ENCODE measurements around the gene DSCAML1. TPM values are rescaled to one million over a fixed set of nuclear protein-coding genes. Genes with fewer than 3 reads are reported as not detected.

Gene DSCAML1, protein sequence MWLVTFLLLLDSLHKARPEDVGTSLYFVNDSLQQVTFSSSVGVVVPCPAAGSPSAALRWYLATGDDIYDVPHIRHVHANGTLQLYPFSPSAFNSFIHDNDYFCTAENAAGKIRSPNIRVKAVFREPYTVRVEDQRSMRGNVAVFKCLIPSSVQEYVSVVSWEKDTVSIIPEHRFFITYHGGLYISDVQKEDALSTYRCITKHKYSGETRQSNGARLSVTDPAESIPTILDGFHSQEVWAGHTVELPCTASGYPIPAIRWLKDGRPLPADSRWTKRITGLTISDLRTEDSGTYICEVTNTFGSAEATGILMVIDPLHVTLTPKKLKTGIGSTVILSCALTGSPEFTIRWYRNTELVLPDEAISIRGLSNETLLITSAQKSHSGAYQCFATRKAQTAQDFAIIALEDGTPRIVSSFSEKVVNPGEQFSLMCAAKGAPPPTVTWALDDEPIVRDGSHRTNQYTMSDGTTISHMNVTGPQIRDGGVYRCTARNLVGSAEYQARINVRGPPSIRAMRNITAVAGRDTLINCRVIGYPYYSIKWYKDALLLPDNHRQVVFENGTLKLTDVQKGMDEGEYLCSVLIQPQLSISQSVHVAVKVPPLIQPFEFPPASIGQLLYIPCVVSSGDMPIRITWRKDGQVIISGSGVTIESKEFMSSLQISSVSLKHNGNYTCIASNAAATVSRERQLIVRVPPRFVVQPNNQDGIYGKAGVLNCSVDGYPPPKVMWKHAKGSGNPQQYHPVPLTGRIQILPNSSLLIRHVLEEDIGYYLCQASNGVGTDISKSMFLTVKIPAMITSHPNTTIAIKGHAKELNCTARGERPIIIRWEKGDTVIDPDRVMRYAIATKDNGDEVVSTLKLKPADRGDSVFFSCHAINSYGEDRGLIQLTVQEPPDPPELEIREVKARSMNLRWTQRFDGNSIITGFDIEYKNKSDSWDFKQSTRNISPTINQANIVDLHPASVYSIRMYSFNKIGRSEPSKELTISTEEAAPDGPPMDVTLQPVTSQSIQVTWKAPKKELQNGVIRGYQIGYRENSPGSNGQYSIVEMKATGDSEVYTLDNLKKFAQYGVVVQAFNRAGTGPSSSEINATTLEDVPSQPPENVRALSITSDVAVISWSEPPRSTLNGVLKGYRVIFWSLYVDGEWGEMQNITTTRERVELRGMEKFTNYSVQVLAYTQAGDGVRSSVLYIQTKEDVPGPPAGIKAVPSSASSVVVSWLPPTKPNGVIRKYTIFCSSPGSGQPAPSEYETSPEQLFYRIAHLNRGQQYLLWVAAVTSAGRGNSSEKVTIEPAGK (N-terminal part only)
- not detected in 2 replicates for total RNA-seq (2014; rRNA removed; shearing (Covaris generic))
- polyA plus RNA-seq (2015; cell fraction: cytosol; rRNA removed), result not detected in 2 replicates
- not detected in 2 replicates for polyA plus RNA-seq (2015; cell fraction: nucleus; rRNA removed)

DNA sequence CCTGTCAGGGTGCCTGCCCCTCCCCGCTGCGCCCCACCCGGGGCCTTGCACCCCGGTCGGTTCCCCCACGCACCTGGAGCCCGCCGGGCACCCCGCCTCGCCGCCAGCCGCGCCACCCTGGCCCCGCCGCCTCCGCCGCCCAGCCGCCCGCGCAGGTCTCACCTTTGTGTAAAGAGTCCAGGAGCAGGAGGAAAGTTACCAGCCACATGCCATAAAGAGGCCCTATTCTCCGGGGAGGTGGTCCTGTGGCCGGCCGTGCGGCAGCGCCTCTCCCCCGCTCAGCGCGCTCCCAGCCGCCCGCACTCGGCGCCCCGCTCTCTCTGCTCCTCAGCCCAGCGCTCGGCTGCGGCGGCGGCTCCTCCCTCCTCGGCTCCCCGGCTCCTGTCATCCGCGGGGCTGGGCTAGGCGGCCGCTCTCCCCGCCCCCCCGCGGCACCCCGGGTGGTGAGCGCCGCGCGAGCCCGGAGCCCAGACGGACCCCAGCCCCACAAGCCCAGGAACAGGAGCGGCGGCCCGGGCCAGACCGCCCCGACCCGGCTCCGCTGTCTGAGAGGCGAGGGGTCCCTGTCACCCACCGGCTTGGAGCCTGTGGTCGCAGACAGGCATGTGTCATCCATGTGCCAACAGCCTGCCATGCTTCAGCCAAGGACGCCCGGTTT is at the start of gene DSCAML1:
Gene DSCAML1, minus strand, starts transcription at position 345 of the 658 bp plus-strand sequence. Its CDS starts 137 bp downstream, at position 208.
- DNase-seq (ENCODE audit: low read depth), result no peak

DNA sequence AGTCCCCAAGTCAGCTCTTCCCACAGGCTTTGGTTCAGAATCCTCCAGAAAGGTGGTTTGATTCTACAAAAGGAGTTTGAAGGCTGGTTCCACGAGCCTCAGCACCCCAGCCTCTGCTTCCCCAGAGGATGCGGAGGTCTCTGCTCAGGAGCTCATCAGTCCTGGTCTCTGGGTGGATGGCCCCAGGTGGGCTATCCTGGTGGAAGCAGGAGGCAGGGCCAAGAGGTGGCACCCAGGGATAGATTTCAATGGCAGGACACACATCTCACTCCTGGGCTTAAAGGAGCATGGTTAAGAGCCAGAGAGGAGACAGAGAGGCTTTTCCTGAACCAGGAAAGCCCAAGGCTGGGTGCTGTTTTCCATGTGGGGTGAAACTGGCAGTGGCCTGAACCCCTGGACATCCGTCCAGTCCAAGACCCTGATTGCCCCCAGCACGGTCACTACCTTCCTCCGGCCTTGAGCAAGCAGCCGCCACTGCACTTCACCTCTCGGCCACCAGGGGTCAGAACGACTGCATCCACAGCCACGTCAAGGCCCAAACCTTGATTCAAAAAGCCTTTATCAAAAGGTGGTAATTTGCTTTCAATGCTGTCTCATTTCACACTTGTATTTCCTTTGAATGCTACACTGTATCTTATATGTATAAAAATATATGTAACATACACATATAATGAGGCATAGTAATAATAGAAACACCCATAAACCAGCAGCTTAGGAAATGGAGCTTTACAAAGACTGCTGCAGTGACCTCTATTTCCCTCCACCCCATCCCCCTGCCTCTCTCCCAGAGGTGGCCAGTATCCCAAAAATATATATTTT is 46.9 kb upstream of the DSCAML1 start:
- peak; percentile 53 for DNase-seq (ENCODE audit: low read depth)

DNA sequence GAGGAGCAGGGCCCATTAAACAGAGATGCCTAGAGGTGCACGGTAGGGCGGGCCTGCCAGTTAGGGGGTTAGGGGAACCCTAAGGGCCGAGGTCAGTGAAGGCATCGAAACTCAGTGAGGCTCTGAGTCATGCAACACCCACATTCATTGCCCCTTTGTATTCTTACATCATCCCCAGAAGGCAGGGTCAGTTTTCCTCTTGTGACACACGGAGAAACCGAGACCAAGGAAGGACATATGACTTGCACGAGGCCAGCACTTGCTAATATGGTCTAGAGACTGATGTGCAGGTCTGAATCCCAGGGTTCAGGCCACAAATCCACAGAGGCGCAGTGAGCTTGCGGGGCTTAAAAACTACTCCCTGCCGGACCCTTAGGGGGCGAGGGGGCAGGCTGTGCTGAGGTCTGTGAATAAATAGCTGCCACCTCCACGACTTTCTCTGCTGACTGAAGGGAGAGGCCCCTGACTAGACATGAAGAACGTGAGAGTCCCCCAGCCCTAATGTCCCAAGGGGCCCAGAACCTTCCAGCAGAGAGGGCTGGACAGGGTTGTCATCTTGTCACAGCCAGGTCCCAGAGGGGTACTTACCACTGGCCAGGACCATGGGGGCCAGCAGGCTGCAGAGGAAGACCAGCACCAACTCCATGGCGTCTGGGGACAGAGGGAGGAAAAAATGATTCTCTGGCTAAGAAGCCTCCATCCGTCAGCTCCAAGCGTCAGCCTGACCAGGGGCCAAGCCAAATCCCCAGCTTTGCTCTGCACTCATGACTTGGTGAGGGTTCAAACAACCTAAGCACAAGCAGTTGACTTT is 45.3 kb upstream of the DSCAML1 start:
- no peak for DNase-seq (ENCODE audit: low read depth)

DNA sequence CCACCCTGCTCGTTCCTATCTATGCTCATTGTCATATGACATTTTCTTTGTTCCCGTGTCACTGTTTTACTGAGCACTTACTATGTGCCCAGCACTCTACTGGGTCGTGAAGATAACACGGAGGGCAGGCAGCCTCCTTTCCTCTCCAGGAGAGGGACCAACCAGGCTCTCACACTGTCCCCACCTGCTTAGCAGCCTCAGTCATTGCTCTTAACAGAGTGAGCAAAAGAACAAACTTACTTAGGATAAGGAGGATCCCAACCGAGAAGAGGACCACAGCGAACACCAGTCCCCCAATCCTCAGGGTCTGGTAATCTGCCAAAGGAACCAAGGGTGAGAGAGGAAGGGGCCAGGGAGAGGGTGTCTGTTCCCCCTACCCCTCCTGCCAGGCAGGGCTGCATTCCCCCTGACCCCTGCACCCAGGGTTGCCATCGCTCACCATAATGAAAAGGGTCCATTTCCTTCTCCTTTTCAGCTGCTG is 44.6 kb upstream of the DSCAML1 start:
- DNase-seq (ENCODE audit: low read depth), result no peak

DNA sequence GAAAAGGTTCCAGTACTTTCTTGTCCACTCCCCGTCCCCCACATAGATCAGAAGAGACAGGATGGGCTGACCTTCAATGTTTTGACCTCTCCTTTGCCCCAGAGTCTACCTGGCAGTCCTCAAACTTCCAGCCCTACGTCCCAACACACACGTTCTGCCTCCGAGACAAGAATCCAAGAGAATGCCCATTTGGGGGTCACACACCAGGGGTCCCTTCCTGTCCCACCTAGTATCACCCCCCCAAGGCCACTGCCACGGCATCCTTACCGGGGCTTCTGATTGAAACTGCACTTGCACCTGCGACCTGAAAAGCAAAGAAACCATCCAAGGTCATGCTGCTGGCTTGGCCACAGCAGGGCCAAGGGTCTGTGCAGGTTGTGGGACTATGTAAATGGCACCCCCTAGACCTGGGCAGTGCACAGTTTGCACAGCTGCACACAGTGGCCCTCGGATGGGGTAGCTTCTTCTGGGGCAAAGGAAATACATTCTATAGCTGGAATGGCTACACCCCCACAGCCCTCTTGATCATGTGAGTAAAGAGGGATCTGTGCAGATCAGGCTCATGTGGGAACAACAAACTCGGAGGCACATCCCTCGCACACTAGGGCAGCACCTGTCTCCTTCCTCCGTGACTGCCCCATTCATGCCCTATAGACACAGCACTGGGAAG is 44.0 kb upstream of the DSCAML1 start:
- no peak for DNase-seq (ENCODE audit: low read depth)

DNA sequence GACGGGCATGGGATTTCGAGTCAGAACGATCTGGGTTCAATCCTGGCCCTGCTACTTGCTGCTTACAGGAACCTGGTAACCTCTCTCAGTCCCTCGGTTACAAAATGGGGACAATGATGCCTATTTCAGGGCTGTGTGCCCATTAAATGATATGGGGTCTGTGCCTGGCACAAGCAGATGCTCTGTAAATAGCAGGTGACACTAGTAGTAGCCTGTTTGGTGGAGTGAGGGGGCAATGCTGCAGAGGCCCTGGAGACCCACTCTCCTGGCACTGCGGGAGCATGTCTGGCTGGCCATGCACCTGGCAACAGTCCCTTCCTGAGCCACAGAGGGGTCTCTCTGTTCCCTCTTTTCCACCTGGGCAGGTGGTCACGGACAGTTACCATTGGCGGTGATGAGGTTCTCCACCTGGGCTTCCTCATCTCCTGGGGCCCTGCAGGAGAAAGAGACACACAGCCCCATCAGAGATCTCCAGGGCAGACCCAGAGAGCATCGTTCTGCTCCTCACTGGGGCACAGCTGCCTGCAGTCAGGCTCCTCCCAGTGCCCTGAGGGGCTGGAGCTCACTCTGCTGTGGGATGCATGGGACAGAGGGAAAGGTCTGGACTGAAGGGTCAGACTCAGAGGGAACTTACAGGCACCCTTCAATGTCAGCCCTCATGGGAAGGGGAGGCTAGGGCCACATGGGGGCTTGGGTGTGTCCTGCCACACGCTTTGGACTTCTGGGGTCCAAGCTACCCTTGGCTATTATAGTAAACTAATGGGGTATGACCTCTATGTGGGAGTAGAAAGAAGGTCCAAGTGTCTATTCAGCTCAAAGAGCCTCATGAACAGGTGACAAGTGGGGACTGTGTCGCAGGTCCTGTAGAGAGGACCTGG is 43.2 kb upstream of the DSCAML1 start:
- DNase-seq (ENCODE audit: low read depth), result no peak

DNA sequence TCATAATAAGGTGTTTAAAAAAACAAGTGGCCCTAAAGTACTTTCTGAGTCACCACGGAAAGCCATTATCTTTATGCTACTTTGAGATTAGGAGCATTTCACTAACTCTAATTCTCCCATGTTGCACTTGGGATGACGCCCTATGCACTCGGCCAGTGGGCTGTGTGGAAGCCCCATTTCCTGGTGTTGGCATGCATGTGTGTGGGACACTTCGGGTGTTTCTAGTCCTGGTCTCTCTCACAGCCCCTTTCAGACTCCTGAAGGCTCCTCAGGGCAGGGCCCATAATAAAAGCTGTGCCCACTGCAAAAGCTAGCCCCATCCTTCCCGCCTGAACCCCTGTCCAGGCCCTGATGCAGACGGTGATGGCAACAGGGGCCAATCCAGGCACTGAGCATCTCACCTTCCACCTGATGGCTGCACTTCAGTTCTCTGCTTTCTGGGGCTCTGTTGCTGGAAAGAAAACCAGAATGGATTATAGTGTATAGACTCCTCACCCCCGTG is 42.4 kb upstream of the DSCAML1 start:
- DNase-seq (ENCODE audit: low read depth), result no peak

DNA sequence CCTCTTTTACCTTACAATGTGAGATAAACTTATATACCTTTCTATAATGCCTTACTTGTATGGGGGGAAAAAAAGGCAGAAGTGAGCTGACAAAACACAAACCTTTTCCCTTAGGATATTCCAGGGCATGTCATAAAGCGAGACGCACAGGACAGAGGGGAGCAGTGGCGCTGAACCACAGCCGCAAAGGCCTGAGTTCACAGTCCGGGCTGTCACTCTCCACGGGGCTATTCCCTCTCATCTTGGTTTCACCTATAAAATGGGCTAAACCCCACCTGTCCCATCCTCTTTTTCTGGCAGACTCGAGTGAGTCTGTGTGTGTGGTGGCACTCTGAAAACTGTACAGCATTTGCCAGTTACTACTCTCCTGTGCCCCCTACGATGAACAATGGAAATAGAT is 41.9 kb upstream of the DSCAML1 start:
- no peak for DNase-seq (ENCODE audit: low read depth)

DNA sequence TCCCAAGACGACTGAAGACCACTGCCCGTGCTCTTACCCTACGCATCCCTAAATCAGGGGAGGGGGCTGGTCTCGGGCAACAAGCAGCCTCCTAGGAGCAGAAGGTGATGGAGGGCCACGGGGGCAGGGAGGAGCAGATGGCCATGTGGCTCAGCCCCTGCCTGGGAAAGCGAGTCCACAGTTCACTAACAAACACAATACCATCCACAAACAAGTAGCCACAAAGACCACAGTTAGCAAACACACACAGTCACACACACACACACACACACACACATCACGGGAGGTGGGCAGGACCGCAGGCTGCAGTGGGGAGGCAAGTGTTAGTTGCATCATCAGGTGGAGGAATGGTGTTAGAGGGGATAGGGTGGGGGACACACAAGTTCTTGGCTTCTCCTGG is 40.8 kb upstream of the DSCAML1 start:
- no peak for DNase-seq (ENCODE audit: low read depth)

DNA sequence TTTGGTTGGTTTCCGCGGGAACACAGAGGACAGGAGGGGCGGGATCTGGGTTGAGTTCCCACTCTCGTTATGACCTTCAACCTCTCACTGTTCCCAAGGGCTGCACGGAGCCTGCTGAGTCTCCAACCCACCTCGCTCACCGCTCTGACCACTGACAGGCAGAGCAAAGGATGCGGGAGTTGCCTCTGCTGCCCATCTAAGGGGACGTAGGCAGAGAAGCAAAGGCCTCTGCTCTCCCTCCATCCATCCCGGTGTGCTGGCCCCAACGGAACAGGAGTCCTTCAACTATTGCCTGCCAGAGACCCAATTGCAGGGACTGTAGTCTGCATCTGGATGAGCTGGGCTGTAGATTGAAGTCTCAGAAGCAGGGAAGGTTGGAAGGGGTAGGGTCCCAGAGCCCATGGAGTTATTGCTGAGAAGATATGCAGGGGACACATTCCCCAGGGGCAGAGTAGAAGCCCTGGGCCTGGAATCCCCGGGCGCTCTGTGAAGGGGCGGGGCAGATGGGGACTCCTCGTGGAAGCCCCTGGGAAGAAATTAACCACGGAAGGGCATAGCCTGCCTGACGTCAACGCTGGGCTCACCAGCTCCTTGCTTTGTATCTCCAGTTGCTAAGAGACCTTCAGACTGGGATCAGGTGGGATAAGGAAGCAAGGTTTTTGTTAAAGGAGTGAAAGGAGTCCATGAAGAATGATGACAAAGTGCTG is 40.2 kb upstream of the DSCAML1 start:
- no peak for DNase-seq (ENCODE audit: low read depth)

DNA sequence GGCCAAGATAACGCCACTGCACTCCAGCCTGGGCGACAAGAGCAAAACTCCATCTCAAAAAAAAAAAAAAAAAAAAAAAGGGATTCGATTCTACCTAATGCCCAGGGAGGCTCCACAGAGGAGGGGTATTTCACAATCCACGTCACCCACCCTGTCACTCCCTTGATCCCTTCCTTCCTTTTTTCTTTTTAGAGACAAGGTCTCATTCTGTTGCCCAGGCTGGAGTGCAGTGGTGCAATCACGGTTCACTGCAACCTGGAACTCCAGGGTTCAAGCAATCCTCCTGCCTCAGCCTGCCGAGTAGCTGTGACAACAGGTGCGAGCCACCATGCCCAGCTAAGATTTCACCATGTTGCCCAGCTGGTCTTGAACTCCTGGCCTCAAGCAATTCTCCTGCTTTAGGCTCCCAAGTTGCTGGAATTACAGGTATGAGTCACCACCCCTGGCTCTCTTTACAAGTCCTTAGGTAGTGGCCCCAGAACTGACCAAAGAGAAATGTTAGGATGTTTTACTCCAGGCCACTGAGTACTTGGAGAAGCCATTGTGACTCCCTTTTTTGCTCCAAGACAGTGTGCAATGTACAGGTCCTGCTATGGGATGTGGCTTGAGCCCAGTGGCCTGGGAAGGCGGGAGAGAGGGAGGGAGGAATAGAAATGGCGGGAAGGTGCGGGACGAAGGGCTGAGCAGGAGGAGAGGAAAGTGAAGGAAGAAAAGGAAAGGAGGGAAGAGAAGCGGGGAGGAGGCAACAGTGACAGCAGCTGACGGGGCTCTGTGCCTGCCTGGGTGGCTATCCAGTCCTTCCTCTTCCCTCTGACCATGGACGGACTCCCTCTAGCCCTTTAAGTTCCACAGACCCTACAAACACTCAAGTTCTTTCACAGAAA is 39.3 kb upstream of the DSCAML1 start:
- no peak for DNase-seq (ENCODE audit: low read depth)

DNA sequence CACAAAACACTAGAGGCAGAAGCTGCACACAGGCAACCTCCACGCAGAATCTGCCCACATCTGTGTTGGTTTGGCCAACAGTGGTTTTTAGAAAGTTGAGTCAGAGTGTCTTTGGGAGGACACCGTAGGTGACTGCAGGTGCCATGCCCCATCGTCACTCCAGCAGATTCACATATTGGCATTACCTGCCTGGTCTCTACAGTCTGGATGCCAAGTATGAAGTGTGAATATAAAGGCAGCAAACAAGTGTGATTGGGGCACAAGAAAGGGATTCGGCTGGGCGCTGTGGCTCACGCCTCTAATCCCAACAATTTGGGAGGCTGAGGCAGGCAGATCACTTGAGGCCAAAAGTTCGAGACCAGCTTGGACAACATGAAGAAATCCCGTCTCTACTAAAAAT is 38.6 kb upstream of the DSCAML1 start:
- DNase-seq (ENCODE audit: low read depth), result no peak

DNA sequence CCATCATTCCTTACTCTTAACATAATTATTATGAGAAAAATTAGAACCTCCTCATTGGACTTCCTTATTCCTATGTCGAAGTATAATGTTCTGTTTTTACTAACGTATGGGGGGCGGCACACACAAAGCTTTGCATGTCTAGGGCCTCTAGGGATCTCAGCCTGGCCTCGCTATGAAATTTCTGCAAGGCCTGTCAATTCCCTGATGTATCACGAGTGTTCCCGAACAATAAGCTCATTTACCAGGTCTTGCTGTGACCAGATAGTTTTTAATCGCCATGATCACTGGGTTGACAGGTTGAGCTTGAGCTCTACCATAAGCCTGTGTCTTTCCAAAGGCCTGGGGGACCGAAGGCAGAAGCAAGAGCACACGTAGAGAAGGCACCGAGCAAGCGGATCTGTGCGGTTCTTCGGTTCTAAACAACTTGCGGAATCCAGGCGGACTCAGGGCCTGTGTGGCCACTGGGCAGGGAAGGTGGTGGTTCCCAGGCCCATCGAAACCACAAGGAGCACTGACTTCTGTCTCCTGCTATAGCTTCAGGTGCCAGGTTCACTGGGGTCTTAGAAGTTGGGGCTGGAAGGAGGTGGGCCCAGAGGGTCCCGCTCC is 37.9 kb upstream of the DSCAML1 start:
- DNase-seq (ENCODE audit: low read depth), result no peak

DNA sequence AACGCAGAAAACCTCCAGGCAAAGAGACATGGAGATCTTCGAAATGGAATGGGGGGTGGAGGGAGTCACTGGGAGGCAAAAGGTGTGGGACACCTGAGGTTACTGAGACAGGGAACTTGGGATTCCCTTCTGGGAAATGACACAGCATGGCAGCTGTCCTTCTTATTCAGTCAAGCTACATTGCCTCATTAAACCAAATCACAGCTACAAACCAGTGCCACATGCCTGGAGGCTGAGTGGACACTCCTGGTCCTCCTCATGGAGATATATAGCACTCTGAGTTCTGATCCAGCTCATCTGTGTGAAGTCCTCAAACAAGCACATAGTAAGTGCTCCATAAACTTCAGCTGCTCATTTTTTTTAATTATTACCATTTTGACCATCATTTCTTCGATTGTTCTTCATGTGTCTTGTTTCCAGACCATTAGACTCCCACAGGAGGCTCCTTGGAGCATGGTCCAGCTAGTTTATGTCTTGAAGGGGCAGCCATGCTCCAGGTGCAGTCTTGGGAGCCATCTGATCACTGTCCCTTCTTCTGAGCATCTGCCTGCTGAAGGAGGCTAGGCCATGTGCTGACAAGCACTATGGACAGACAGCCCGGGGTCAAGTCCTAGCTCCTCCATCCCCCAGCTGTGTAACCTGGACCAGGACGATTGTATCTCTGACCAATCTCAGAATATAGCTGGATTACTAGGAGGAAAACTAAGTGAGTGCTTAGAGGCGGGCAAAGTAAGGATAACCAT is 37.2 kb upstream of the DSCAML1 start:
- no peak for DNase-seq (ENCODE audit: low read depth)

Data from HT1080 (cell line).